Ectodermal cell (in vitro differentiated cells): Measurements from ENCODE around the gene YBX3.

Source experiments
- H3K27ac ChIP-seq: 2 replicates; pipeline ENCODE4 v1.7.0; 2013; ENCODE audit warnings: mild to moderate bottlenecking, low read depth, low read length; ENCODE audit not compliant: insufficient read depth, poor library complexity, severe bottlenecking
- H3K27me3 ChIP-seq: 2 replicates; pipeline ENCODE4 v1.7.0; 2013; ENCODE audit warnings: mild to moderate bottlenecking, low read length; ENCODE audit not compliant: insufficient read depth, control insufficient read depth, poor library complexity, severe bottlenecking
- H3K36me3 ChIP-seq: one replicate; pipeline ENCODE4 v1.7.0; 2013; ENCODE audit warnings: low read length; ENCODE audit not compliant: control insufficient read depth, insufficient read depth
- H3K4me1 ChIP-seq: one replicate; pipeline ENCODE4 v1.7.0; 2013; ENCODE audit warnings: low read length; ENCODE audit not compliant: control insufficient read depth, insufficient read depth
- H3K4me3 ChIP-seq: 2 replicates; pipeline ENCODE4 v1.7.0; 2013; ENCODE audit warnings: low read depth, low read length, control low read depth; ENCODE audit not compliant: insufficient read depth
- H3K9me3 ChIP-seq: 2 replicates; pipeline ENCODE4 v1.7.0; 2013; ENCODE audit warnings: mild to moderate bottlenecking, low read length, moderate library complexity; ENCODE audit not compliant: control insufficient read depth
- WGBS, 2 experiments: methylation state at CpG; one replicate each; pipeline ENCODE4 v1.1.7; 2013; ENCODE audit warnings: missing lambda C conversion rate in 2 of 2; 5-methylcytosine and 5-hydroxymethylcytosine counted together

Gene YBX3

GRCh38 chr12:10740182-10740581 lies 17.1 kb upstream of the YBX3 start:
- H3K4me3 ChIP-seq = no peak overlapping the region
- H3K4me1 ChIP-seq = no peaks in the 10 kb centered on the region
- H3K9me3 ChIP-seq = no peaks in the 10 kb centered on the region
- no peak overlapping the region for H3K27ac ChIP-seq
- no peaks in the 10 kb centered on the region for H3K36me3 ChIP-seq
- 79 to 95% methylated on average over 1 of the region's 1 CpG for WGBS, 2 experiments
- H3K27me3 ChIP-seq = no peaks in the 10 kb centered on the region

DNA sequence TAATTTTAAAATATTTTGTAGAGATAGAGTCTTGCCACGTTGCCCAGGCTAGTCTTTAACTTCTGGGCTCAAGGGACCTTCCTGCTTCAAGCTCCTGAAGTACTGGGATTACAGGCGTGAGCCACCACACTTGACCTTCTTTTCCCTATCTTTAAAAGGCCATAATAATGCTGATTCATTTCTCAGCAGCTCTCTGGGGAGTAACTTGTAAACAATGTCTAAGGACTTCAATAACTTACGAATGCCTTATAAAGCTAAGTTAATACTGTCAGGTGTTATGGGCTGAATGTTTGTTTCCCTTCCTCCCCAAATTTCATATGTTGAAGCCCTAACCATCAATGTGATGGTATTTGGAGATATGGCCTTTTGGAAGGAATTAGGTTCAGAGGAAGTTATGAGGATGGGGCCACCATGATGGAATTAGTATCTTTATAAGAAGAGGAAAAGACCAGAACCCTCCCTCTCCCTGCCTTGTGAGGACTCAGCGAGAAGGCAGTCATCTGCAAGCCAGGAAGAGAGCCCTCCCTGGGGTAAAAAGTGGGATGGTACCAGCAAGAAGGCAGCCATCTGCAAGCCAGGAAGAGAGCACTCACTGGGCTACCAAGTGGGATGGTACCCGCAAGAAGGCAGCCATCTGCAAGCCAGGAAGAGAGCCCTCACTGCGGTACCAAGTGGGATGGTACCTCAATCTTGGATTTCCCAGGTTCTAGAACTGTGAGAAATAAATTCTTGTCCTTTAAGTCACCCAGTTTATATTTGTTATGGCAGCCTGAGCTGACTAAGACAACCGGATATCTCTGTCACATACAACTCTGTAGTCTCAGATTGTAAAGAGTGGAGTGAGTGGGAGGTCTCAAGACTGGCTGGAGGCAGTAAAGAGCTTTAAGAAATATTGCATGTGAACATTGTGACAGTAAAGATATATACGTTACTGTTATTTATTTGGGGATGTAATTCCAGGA lies 16.3 kb upstream of the YBX3 start:
- 91 to 95% methylated on average over 8 of the region's 8 CpGs for WGBS, 2 experiments
- no peaks in the 10 kb centered on the region for H3K36me3 ChIP-seq
- no peak overlapping the region for H3K4me3 ChIP-seq
- no peaks in the 10 kb centered on the region for H3K4me1 ChIP-seq
- no peak overlapping the region for H3K27ac ChIP-seq
- no peaks in the 10 kb centered on the region for H3K27me3 ChIP-seq
- H3K9me3 ChIP-seq = no peaks in the 10 kb centered on the region

- H3K4me3 ChIP-seq = no peak overlapping the region
- 82% methylated on average over 1 of the region's 1 CpG; no CpG with 5 or more reads in 1 of the 2 experiments for WGBS, 2 experiments
Measured at GRCh38 chr12:10737249-10737648, 14.1 kb upstream of the YBX3 start.

GRCh38 chr12:10736463-10736862 lies 13.3 kb upstream of the YBX3 start:
- H3K27me3 ChIP-seq = no peaks in the 10 kb centered on the region
- WGBS, 2 experiments = 93% methylated on average over 1 of the region's 1 CpG; no CpG with 5 or more reads in 1 of the 2 experiments

More at GRCh38 chr12:10737249-10737648, 14.1 kb upstream of the YBX3 start:
- H3K4me1 ChIP-seq = no peaks in the 10 kb centered on the region
- H3K9me3 ChIP-seq = no peaks in the 10 kb centered on the region
- no peak overlapping the region for H3K27ac ChIP-seq
- H3K27me3 ChIP-seq = no peaks in the 10 kb centered on the region
- no peaks in the 10 kb centered on the region for H3K36me3 ChIP-seq

GRCh38 chr12:10735428-10735827 lies 12.3 kb upstream of the YBX3 start:
- H3K36me3 ChIP-seq = no peaks in the 10 kb centered on the region
- no peaks in the 10 kb centered on the region for H3K9me3 ChIP-seq
- no peaks in the 10 kb centered on the region for H3K27me3 ChIP-seq
- H3K4me3 ChIP-seq = no peak overlapping the region
- no peaks in the 10 kb centered on the region for H3K4me1 ChIP-seq
- no peak overlapping the region for H3K27ac ChIP-seq

More at GRCh38 chr12:10736463-10736862, 13.3 kb upstream of the YBX3 start:
- Histone ChIP-seq H3K27ac (no peak overlapping the region), H3K9me3 (no peaks in the 10 kb centered on the region), H3K36me3 (no peaks in the 10 kb centered on the region), H3K4me3 (no peak overlapping the region), H3K4me1 (no peaks in the 10 kb centered on the region)

GRCh38 chr12:10732549-10732948 lies 9.4 kb upstream of the YBX3 start:
- Histone ChIP-seq H3K4me3 (no peak overlapping the region), H3K36me3 (no peaks in the 10 kb centered on the region), H3K4me1 (no peaks in the 10 kb centered on the region), H3K9me3 (no peaks in the 10 kb centered on the region), H3K27me3 (no peaks in the 10 kb centered on the region), H3K27ac (no peak overlapping the region)
- 96 to 100% methylated on average over 1 to 4 of the region's 4 CpGs for WGBS, 2 experiments

- Histone ChIP-seq H3K27ac (no peak overlapping the region), H3K4me3 (no peak overlapping the region), H3K4me1 (no peaks in the 10 kb centered on the region), H3K27me3 (no peaks in the 10 kb centered on the region), H3K36me3 (no peaks in the 10 kb centered on the region), H3K9me3 (no peaks in the 10 kb centered on the region)
- 90 to 93% methylated on average over 2 of the region's 2 CpGs for WGBS, 2 experiments
Measured at GRCh38 chr12:10732066-10732465, 8.9 kb upstream of the YBX3 start.

GRCh38 chr12:10730559-10730958 lies 7.4 kb upstream of the YBX3 start:
- Histone ChIP-seq H3K4me1 (no peaks in the 10 kb centered on the region), H3K36me3 (no peaks in the 10 kb centered on the region), H3K9me3 (no peaks in the 10 kb centered on the region), H3K27me3 (no peaks in the 10 kb centered on the region), H3K27ac (no peak overlapping the region), H3K4me3 (no peak overlapping the region)

- peaks cover 13% of the 10 kb centered on the region for H3K27me3 ChIP-seq
- H3K4me3 ChIP-seq = no peak overlapping the region
- no peaks in the 10 kb centered on the region for H3K36me3 ChIP-seq
- H3K4me1 ChIP-seq = no peaks in the 10 kb centered on the region
- 92 to 96% methylated on average over 3 of the region's 3 CpGs for WGBS, 2 experiments
- H3K9me3 ChIP-seq = no peaks in the 10 kb centered on the region
- H3K27ac ChIP-seq = no peak overlapping the region
Measured at GRCh38 chr12:10728091-10728490, 5.0 kb upstream of the YBX3 start.

GRCh38 chr12:10726945-10727344 lies 3.8 kb upstream of the YBX3 start:
- 94 to 97% methylated on average over 1 of the region's 1 CpG for WGBS, 2 experiments
- Histone ChIP-seq H3K4me1 (no peaks in the 10 kb centered on the region), H3K4me3 (no peak overlapping the region), H3K9me3 (no peaks in the 10 kb centered on the region), H3K36me3 (no peaks in the 10 kb centered on the region), H3K27me3 (peaks cover 13% of the 10 kb centered on the region), H3K27ac (no peak overlapping the region)
